ENCODE data around the gene SRGAP1. TPM values are rescaled to one million over a fixed set of nuclear protein-coding genes. Genes with fewer than 3 reads are reported as not detected.

The SRGAP1 gene
- polyA plus RNA-seq, 1 donor from 2014 or later = 4.8 TPM

DNA sequence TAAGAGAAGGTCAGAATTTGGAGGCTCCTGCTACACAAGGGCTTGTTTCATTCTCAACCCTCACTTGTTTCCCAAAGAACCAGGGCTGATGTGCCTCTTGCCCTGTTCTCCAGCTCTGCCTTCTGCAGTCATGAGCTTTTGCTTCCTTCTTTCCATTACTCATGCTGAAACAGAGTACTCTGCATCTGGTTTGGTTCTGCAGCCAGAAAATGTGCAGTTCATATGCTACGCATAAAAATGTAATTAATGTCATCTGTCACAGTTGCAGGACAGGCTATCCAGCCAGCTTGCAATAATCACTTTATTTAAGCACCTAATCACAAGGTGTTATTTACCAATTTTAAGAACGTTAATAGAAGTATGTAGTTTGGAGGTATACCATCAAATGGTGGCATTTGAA is 150.2 kb downstream of the SRGAP1 start:
- no peaks in the 10 kb centered on the region for H3K9me2 ChIP-seq (ENCODE audit: insufficient read depth, low read length)
- no peak overlapping the region for H3K27ac ChIP-seq (ENCODE audit: low read length)
- no peak overlapping the region for H3K4me3 ChIP-seq (ENCODE audit: low read length)
- H3K79me2 ChIP-seq (replicated peaks; ENCODE audit: insufficient read depth, low read length) = no peaks in the 10 kb centered on the region
- no peak overlapping the region for H2AFZ ChIP-seq (ENCODE audit: low read depth, low read length)
- H3K4me2 ChIP-seq (ENCODE audit: low read length) = no peak overlapping the region
- TF ChIP-seq, protein P1, sequence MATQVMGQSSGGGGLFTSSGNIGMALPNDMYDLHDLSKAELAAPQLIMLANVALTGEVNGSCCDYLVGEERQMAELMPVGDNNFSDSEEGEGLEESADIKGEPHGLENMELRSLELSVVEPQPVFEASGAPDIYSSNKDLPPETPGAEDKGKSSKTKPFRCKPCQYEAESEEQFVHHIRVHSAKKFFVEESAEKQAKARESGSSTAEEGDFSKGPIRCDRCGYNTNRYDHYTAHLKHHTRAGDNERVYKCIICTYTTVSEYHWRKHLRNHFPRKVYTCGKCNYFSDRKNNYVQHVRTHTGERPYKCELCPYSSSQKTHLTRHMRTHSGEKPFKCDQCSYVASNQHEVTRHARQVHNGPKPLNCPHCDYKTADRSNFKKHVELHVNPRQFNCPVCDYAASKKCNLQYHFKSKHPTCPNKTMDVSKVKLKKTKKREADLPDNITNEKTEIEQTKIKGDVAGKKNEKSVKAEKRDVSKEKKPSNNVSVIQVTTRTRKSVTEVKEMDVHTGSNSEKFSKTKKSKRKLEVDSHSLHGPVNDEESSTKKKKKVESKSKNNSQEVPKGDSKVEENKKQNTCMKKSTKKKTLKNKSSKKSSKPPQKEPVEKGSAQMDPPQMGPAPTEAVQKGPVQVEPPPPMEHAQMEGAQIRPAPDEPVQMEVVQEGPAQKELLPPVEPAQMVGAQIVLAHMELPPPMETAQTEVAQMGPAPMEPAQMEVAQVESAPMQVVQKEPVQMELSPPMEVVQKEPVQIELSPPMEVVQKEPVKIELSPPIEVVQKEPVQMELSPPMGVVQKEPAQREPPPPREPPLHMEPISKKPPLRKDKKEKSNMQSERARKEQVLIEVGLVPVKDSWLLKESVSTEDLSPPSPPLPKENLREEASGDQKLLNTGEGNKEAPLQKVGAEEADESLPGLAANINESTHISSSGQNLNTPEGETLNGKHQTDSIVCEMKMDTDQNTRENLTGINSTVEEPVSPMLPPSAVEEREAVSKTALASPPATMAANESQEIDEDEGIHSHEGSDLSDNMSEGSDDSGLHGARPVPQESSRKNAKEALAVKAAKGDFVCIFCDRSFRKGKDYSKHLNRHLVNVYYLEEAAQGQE (IDR thresholded peaks at IDR 0.05; ENCODE audit: borderline replicate concordance) = no peak
- TF ChIP-seq EP300 (conservative IDR thresholded peaks at IDR 0.05; ENCODE audit: poor library complexity, severe bottlenecking) (no peak), RAD21 (conservative IDR thresholded peaks at IDR 0.05) (no peak), EZH2 (IDR thresholded peaks at IDR 0.05; ENCODE audit: borderline replicate concordance, insufficient read depth, low read length, poor library complexity, severe bottlenecking) (no peak), MXI1 (conservative IDR thresholded peaks at IDR 0.05; ENCODE audit: poor library complexity, severe bottlenecking) (no peak), POLR2AphosphoS5 (IDR thresholded peaks at IDR 0.05) (no peak), TAF1 (IDR thresholded peaks at IDR 0.05; ENCODE audit: low read depth) (no peak), SMC3 (conservative IDR thresholded peaks at IDR 0.05; ENCODE audit: poor library complexity) (no peak)
- TF ChIP-seq, protein P2, sequence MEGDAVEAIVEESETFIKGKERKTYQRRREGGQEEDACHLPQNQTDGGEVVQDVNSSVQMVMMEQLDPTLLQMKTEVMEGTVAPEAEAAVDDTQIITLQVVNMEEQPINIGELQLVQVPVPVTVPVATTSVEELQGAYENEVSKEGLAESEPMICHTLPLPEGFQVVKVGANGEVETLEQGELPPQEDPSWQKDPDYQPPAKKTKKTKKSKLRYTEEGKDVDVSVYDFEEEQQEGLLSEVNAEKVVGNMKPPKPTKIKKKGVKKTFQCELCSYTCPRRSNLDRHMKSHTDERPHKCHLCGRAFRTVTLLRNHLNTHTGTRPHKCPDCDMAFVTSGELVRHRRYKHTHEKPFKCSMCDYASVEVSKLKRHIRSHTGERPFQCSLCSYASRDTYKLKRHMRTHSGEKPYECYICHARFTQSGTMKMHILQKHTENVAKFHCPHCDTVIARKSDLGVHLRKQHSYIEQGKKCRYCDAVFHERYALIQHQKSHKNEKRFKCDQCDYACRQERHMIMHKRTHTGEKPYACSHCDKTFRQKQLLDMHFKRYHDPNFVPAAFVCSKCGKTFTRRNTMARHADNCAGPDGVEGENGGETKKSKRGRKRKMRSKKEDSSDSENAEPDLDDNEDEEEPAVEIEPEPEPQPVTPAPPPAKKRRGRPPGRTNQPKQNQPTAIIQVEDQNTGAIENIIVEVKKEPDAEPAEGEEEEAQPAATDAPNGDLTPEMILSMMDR (IDR thresholded peaks at IDR 0.05; ENCODE audit: poor library complexity, severe bottlenecking) = no peak
- H3K9me3 ChIP-seq (ENCODE audit: low read length) = no peaks in the 10 kb centered on the region
- H3F3A ChIP-seq (ENCODE audit: insufficient read depth, low read length, poor library complexity, severe bottlenecking) = no peaks in the 10 kb centered on the region
- no peaks in the 10 kb centered on the region for H3K27me3 ChIP-seq (ENCODE audit: insufficient read depth, low read depth, low read length)
- peaks cover 4% of the 10 kb centered on the region for H3K36me3 ChIP-seq (ENCODE audit: insufficient read depth, low read length)
- no peak overlapping the region for H3K9ac ChIP-seq (ENCODE audit: low read length)
- H4K20me1 ChIP-seq (ENCODE audit: insufficient read depth) = no peaks in the 10 kb centered on the region

DNA sequence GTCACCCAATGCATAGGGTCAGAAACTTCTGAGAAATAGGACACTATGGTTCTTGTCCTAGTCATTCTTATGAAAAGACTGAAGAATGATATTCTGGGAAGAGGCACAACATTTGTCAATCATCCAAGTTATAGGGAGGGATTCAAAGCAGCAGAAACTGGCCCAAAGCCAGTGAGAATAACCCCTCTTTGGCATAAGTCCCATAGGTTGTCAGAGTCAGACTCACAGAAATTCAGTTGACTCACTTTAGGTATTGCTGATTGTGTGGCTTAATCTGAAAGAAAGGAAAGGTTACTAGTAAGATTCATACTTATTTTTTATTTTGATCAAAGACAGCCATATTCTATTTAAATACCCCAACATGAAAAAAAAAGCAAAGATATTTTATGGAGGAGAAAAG is 151.0 kb downstream of the SRGAP1 start:
- Histone ChIP-seq H3K9ac (ENCODE audit: low read length) (no peak overlapping the region), H3K9me2 (ENCODE audit: insufficient read depth, low read length) (no peaks in the 10 kb centered on the region), H3K36me3 (ENCODE audit: insufficient read depth, low read length) (peaks cover 4% of the 10 kb centered on the region), H3F3A (ENCODE audit: insufficient read depth, low read length, poor library complexity, severe bottlenecking) (no peaks in the 10 kb centered on the region), H3K4me3 (ENCODE audit: low read length) (no peak overlapping the region), H3K27ac (ENCODE audit: low read length) (no peak overlapping the region), H4K20me1 (ENCODE audit: insufficient read depth) (no peaks in the 10 kb centered on the region), H3K27me3 (ENCODE audit: insufficient read depth, low read depth, low read length) (no peaks in the 10 kb centered on the region), H3K4me2 (ENCODE audit: low read length) (no peak overlapping the region), H2AFZ (ENCODE audit: low read depth, low read length) (no peak overlapping the region), H3K79me2 (replicated peaks; ENCODE audit: insufficient read depth, low read length) (no peaks in the 10 kb centered on the region), H3K9me3 (ENCODE audit: low read length) (no peaks in the 10 kb centered on the region)
- TF ChIP-seq SMC3 (conservative IDR thresholded peaks at IDR 0.05; ENCODE audit: poor library complexity) (no peak), MXI1 (conservative IDR thresholded peaks at IDR 0.05; ENCODE audit: poor library complexity, severe bottlenecking) (no peak), EP300 (conservative IDR thresholded peaks at IDR 0.05; ENCODE audit: poor library complexity, severe bottlenecking) (no peak), RAD21 (conservative IDR thresholded peaks at IDR 0.05) (no peak), POLR2AphosphoS5 (IDR thresholded peaks at IDR 0.05) (no peak), EZH2 (IDR thresholded peaks at IDR 0.05; ENCODE audit: borderline replicate concordance, insufficient read depth, low read length, poor library complexity, severe bottlenecking) (no peak), TAF1 (IDR thresholded peaks at IDR 0.05; ENCODE audit: low read depth) (no peak)
- TF ChIP-seq, protein P2 (IDR thresholded peaks at IDR 0.05; ENCODE audit: poor library complexity, severe bottlenecking) = no peak
- TF ChIP-seq, protein P1 (IDR thresholded peaks at IDR 0.05; ENCODE audit: borderline replicate concordance) = no peak

All from neural cell (in vitro differentiated cells).